Small intestine (tissue), 7 donors: ENCODE results near the gene EAPP. TPM values are rescaled to one million over a fixed set of nuclear protein-coding genes. Genes with fewer than 3 reads are reported as not detected.
"Not testable (repeated sequence)": the region's sequence is repeated elsewhere in the genome, so short reads cannot be mapped to it uniquely, and the experiment has no call there.

Source experiments
- DNase-seq, 2 donors: peaks; one replicate each; pipeline versions ENCODE4 v3.0.0 to v3.0.0-alpha.2; 2013
- FAIRE-seq: peaks from 2 replicates; lab custom pipeline; 2012; peaks lifted over from hg19 to GRCh38; lab: Jason Lieb, UNC
- H3K27ac ChIP-seq, 3 donors: one replicate each; pipeline ENCODE4 v1.5.1; 2013; ENCODE audit warnings: low read length in 2 of 3, mild to moderate bottlenecking in 2 of 3, control low read depth in 1 of 3, inconsistent platforms in 1 of 3, low read depth in 1 of 3, moderate library complexity in 1 of 3
- H3K27me3 ChIP-seq, 3 donors: one replicate each; pipeline ENCODE4 v1.6.1; 2013; ENCODE audit warnings: low read length in 3 of 3, inconsistent platforms in 1 of 3; ENCODE audit not compliant: control insufficient read depth in 3 of 3, insufficient read depth in 3 of 3
- H3K36me3 ChIP-seq, 3 donors: one replicate each; pipeline ENCODE4 v1.6.1; 2013; ENCODE audit warnings: low read length in 3 of 3, inconsistent platforms in 1 of 3, low read depth in 1 of 3, mild to moderate bottlenecking in 1 of 3, moderate library complexity in 1 of 3; ENCODE audit not compliant: control insufficient read depth in 3 of 3, insufficient read depth in 2 of 3
- H3K4me1 ChIP-seq, 3 donors: one replicate each; pipeline ENCODE4 v1.6.1; 2013; ENCODE audit warnings: low read length in 2 of 3, inconsistent platforms in 1 of 3, low read depth in 1 of 3, mild to moderate bottlenecking in 1 of 3, moderate library complexity in 1 of 3; ENCODE audit not compliant: control insufficient read depth in 3 of 3, insufficient read depth in 2 of 3
- H3K4me3 ChIP-seq, 3 donors: one replicate each; pipeline ENCODE4 v1.5.1; 2013; ENCODE audit warnings: low read length in 3 of 3, control low read depth in 1 of 3, inconsistent platforms in 1 of 3, low read depth in 1 of 3, mild to moderate bottlenecking in 1 of 3, moderate library complexity in 1 of 3
- H3K9me3 ChIP-seq, 2 donors: one replicate each; pipeline ENCODE4 v1.6.1; 2013; ENCODE audit warnings: low read depth in 1 of 2, low read length in 1 of 2; ENCODE audit not compliant: control insufficient read depth in 2 of 2, insufficient read depth in 1 of 2
- WGBS, 3 donors: extraction: QIAGEN DNeasy Blood & Tissue Kit; methylation state at CpG; one replicate each; pipeline ENCODE4 v1.1.7; 2013; 5-methylcytosine and 5-hydroxymethylcytosine counted together
- polyA plus RNA-seq, 4 donors: library from polyadenylated mRNA; stranded (reverse) in 3 of 4; unstranded in 1 of 4; fragments of 200-250 nt in 3 of 4; fragments of 120-200 nt in 1 of 4; gene quantifications; one replicate each; pipeline versions ENCODE4 v1.2.1 to v1.2.3, GENCODE V29; 2013
- donor health status: healthy with polysubstance abuse.
- donor health status: control.
- donor health status: control.
- donor health status: Bipolar disorder and iron deficiency.
- donor health status: healthy.

EAPP gene
- polyA plus RNA-seq, 4 donors: 48.0 to 74.0 (median 61.2) TPM

GRCh38 chr14:34489324-34489723, 50.2 kb downstream of the EAPP start:
- 18 to 36% (median 20%) methylated on average over 1 of the region's 1 CpG for WGBS, 3 donors
- Histone ChIP-seq H3K4me3 (no peak overlapping the region), H3K9me3 (no peaks in the 10 kb centered on the region), H3K27me3 (no peaks in the 10 kb centered on the region), H3K27ac (no peak overlapping the region), H3K4me1 (no peaks in the 10 kb centered on the region), H3K36me3 (no peaks in the 10 kb centered on the region)
- no peak for DNase-seq
- FAIRE-seq: no peak

GRCh38 chr14:34488528-34488927, 51.0 kb downstream of the EAPP start:
- Histone ChIP-seq H3K9me3 (no peaks in the 10 kb centered on the region), H3K36me3 (no peaks in the 10 kb centered on the region), H3K27ac (no peak overlapping the region), H3K27me3 (no peaks in the 10 kb centered on the region), H3K4me3 (no peak overlapping the region), H3K4me1 (no peaks in the 10 kb centered on the region)
- no peak for DNase-seq
- WGBS, 3 donors: 95 to 99% (median 98%) methylated on average over 7 of the region's 7 CpGs
- no peak for FAIRE-seq

GRCh38 chr14:34484726-34485125, 54.8 kb downstream of the EAPP start:
- 31 to 70% (median 38%) methylated on average over 1 of the region's 1 CpG for WGBS, 3 donors
- no peaks in the 10 kb centered on the region for H3K9me3 ChIP-seq
- no peak for DNase-seq
- no peak overlapping the region for H3K27ac ChIP-seq
- no peak overlapping the region for H3K4me3 ChIP-seq
- no peak for FAIRE-seq
- H3K4me1 ChIP-seq: no peaks in the 10 kb centered on the region
- H3K27me3 ChIP-seq: no peaks in the 10 kb centered on the region
- H3K36me3 ChIP-seq: no peaks in the 10 kb centered on the region

- H3K4me3 ChIP-seq: no peak overlapping the region
- H3K36me3 ChIP-seq: no peaks in the 10 kb centered on the region
- DNase-seq: no peak
- H3K27me3 ChIP-seq: no peaks in the 10 kb centered on the region
- 87 to 97% (median 91%) methylated on average over 2 of the region's 2 CpGs for WGBS, 3 donors
- H3K4me1 ChIP-seq: no peaks in the 10 kb centered on the region
- FAIRE-seq: no peak
- H3K27ac ChIP-seq: no peak overlapping the region
- no peaks in the 10 kb centered on the region for H3K9me3 ChIP-seq
These were observed 57.0 kb downstream of the EAPP start for GRCh38 chr14:34482463-34482862.

- H3K36me3 ChIP-seq: no peaks in the 10 kb centered on the region
- WGBS, 3 donors: 89 to 95% (median 94%) methylated on average over 4 of the region's 4 CpGs
- no peak for DNase-seq
- no peaks in the 10 kb centered on the region for H3K9me3 ChIP-seq
- FAIRE-seq: no peak
- no peak overlapping the region for H3K4me3 ChIP-seq
- no peaks in the 10 kb centered on the region for H3K4me1 ChIP-seq
- no peaks in the 10 kb centered on the region for H3K27me3 ChIP-seq
- no peak overlapping the region for H3K27ac ChIP-seq
These were observed 59.8 kb downstream of the EAPP start for GRCh38 chr14:34479694-34480093.

GRCh38 chr14:34478261-34478660, 61.2 kb downstream of the EAPP start:
- no peaks in the 10 kb centered on the region for H3K36me3 ChIP-seq
- no peak for DNase-seq
- WGBS, 3 donors: 92 to 100% (median 100%) methylated on average over 1 of the region's 1 CpG
- H3K4me1 ChIP-seq: no peaks in the 10 kb centered on the region
- no peaks in the 10 kb centered on the region for H3K27me3 ChIP-seq
- H3K27ac ChIP-seq: no peak overlapping the region
- no peak for FAIRE-seq
- no peak overlapping the region for H3K4me3 ChIP-seq
- no peaks in the 10 kb centered on the region for H3K9me3 ChIP-seq

GRCh38 chr14:34476036-34476435, 63.5 kb downstream of the EAPP start:
- H3K36me3 ChIP-seq, H3K27ac ChIP-seq, H3K9me3 ChIP-seq, H3K4me1 ChIP-seq, DNase-seq, FAIRE-seq, H3K4me3 ChIP-seq, H3K27me3 ChIP-seq: not testable (repeated sequence)
- 96 to 97% (median 96%) methylated on average over 26 to 31 of the region's 31 CpGs for WGBS, 3 donors

- 86 to 100% (median 93%) methylated on average over 2 to 4 of the region's 6 CpGs for WGBS, 3 donors
These were observed 64.3 kb downstream of the EAPP start for GRCh38 chr14:34475163-34475562.

GRCh38 chr14:34474187-34474679, 65.3 kb downstream of the EAPP start:
- Histone ChIP-seq H3K27ac (no peak overlapping the region), H3K4me3 (no peak overlapping the region), H3K9me3 (no peaks in the 10 kb centered on the region), H3K4me1 (no peaks in the 10 kb centered on the region), H3K36me3 (no peaks in the 10 kb centered on the region), H3K27me3 (no peaks in the 10 kb centered on the region)
- no peak for FAIRE-seq
- no peak for DNase-seq
- WGBS, 3 donors: 83 to 89% (median 87%) methylated on average over 2 of the region's 2 CpGs

More at GRCh38 chr14:34475163-34475562, 64.3 kb downstream of the EAPP start:
- no peak overlapping the region for H3K4me3 ChIP-seq
- no peak for DNase-seq
- no peaks in the 10 kb centered on the region for H3K27me3 ChIP-seq
- FAIRE-seq: no peak
- H3K4me1 ChIP-seq: no peaks in the 10 kb centered on the region
- H3K9me3 ChIP-seq: no peaks in the 10 kb centered on the region
- H3K27ac ChIP-seq: no peak overlapping the region
- H3K36me3 ChIP-seq: no peaks in the 10 kb centered on the region
